Measurements from ENCODE around the gene ENPP7.

- TF ChIP-seq CTCF (IDR thresholded peaks at IDR 0.05 in 8 of 11, conservative IDR thresholded peaks at IDR 0.05 in 3 of 11): no peak
- TF ChIP-seq POLR2AphosphoS5 (IDR thresholded peaks at IDR 0.05): no peak
- no peak for TF ChIP-seq POLR2A (IDR thresholded peaks at IDR 0.05)
Measured at GRCh38 chr17:79695293-79695790, 35.4 kb upstream of the ENPP7 start.

All from spleen (tissue), 7 donors.